Measurements from ENCODE around the gene SYNDIG1. TPM values are rescaled to one million over a fixed set of nuclear protein-coding genes. Genes with fewer than 3 reads are reported as not detected.

SYNDIG1 gene
- total RNA-seq, 2 experiments from 2014 or later, result not detected

GRCh38 chr20:24662752-24663365, 193.4 kb downstream of the SYNDIG1 start:
- Mint-ChIP-seq H3K9me3 (ENCODE audit: insufficient read depth) (no peaks in the 10 kb centered on the region), H3K27me3 (ENCODE audit: low read depth) (no peaks in the 10 kb centered on the region), H3K36me3 (ENCODE audit: low read depth) (no peaks in the 10 kb centered on the region), H3K27ac (no peak overlapping the region), H3K4me1 (ENCODE audit: low read depth) (no peaks in the 10 kb centered on the region), H3K4me3 (no peak overlapping the region)
- ChIA-PET POLR2A (no interaction called here), CTCF (no interaction called here)
- DNase-seq (no peak), ATAC-seq (no peak)

GRCh38 chr20:24663496-24663895, 194.1 kb downstream of the SYNDIG1 start:
- DNase-seq (no peak), ATAC-seq (no peak)
- ChIA-PET POLR2A (no interaction called here), CTCF (no interaction called here)
- no peaks in the 10 kb centered on the region for H3K4me1 Mint-ChIP-seq (ENCODE audit: low read depth)
- H3K27me3 Mint-ChIP-seq (ENCODE audit: low read depth), result no peaks in the 10 kb centered on the region
- H3K36me3 Mint-ChIP-seq (ENCODE audit: low read depth), result no peaks in the 10 kb centered on the region
- H3K9me3 Mint-ChIP-seq (ENCODE audit: insufficient read depth), result no peaks in the 10 kb centered on the region
- no peak overlapping the region for H3K27ac Mint-ChIP-seq
- H3K4me3 Mint-ChIP-seq, result no peak overlapping the region

GRCh38 chr20:24664266-24664986, 195.0 kb downstream of the SYNDIG1 start:
- Mint-ChIP-seq H3K27me3 (ENCODE audit: low read depth) (no peaks in the 10 kb centered on the region), H3K4me1 (ENCODE audit: low read depth) (no peaks in the 10 kb centered on the region), H3K4me3 (no peak overlapping the region), H3K9me3 (ENCODE audit: insufficient read depth) (no peaks in the 10 kb centered on the region), H3K36me3 (ENCODE audit: low read depth) (no peaks in the 10 kb centered on the region), H3K27ac (no peak overlapping the region)
- DNase-seq, result no peak
- no peak for ATAC-seq
- POLR2A ChIA-PET, result no interaction called here
- CTCF ChIA-PET, result no interaction called here

GRCh38 chr20:24665196-24665595, 195.8 kb downstream of the SYNDIG1 start:
- ChIA-PET POLR2A (no interaction called here), CTCF (no interaction called here)
- H3K4me1 Mint-ChIP-seq (ENCODE audit: low read depth), result no peaks in the 10 kb centered on the region
- H3K27ac Mint-ChIP-seq, result no peak overlapping the region
- no peak overlapping the region for H3K4me3 Mint-ChIP-seq
- ATAC-seq, result no peak
- DNase-seq, result no peak
- no peaks in the 10 kb centered on the region for H3K27me3 Mint-ChIP-seq (ENCODE audit: low read depth)
- no peaks in the 10 kb centered on the region for H3K36me3 Mint-ChIP-seq (ENCODE audit: low read depth)
- no peaks in the 10 kb centered on the region for H3K9me3 Mint-ChIP-seq (ENCODE audit: insufficient read depth)

- ChIA-PET CTCF (no interaction called here), POLR2A (no interaction called here)
- no peaks in the 10 kb centered on the region for H3K9me3 Mint-ChIP-seq (ENCODE audit: insufficient read depth)
- no peaks in the 10 kb centered on the region for H3K27me3 Mint-ChIP-seq (ENCODE audit: low read depth)
- H3K4me3 Mint-ChIP-seq, result no peak overlapping the region
- DNase-seq (no peak), ATAC-seq (no peak)
- no peaks in the 10 kb centered on the region for H3K36me3 Mint-ChIP-seq (ENCODE audit: low read depth)
- H3K27ac Mint-ChIP-seq, result no peak overlapping the region
- H3K4me1 Mint-ChIP-seq (ENCODE audit: low read depth), result no peaks in the 10 kb centered on the region
These were observed 196.3 kb downstream of the SYNDIG1 start for GRCh38 chr20:24665741-24666191.

GRCh38 chr20:24667689-24668383, 198.4 kb downstream of the SYNDIG1 start:
- DNase-seq, result no peak
- Mint-ChIP-seq H3K36me3 (ENCODE audit: low read depth) (no peaks in the 10 kb centered on the region), H3K4me1 (ENCODE audit: low read depth) (no peaks in the 10 kb centered on the region), H3K27ac (no peak overlapping the region), H3K4me3 (no peak overlapping the region), H3K9me3 (ENCODE audit: insufficient read depth) (no peaks in the 10 kb centered on the region), H3K27me3 (ENCODE audit: low read depth) (no peaks in the 10 kb centered on the region)
- ChIA-PET CTCF (no interaction called here), POLR2A (no interaction called here)
- no peak for ATAC-seq

- Mint-ChIP-seq H3K36me3 (ENCODE audit: low read depth) (no peaks in the 10 kb centered on the region), H3K4me1 (ENCODE audit: low read depth) (no peaks in the 10 kb centered on the region), H3K4me3 (no peak overlapping the region), H3K9me3 (ENCODE audit: insufficient read depth) (no peaks in the 10 kb centered on the region), H3K27me3 (ENCODE audit: low read depth) (no peaks in the 10 kb centered on the region), H3K27ac (no peak overlapping the region)
- POLR2A ChIA-PET, result no interaction called here
- ATAC-seq, result no peak
- CTCF ChIA-PET, result no interaction called here
- DNase-seq, result no peak
These were observed 198.9 kb downstream of the SYNDIG1 start for GRCh38 chr20:24668384-24668702.

- Mint-ChIP-seq H3K27me3 (ENCODE audit: low read depth) (no peaks in the 10 kb centered on the region), H3K36me3 (ENCODE audit: low read depth) (no peaks in the 10 kb centered on the region), H3K27ac (no peak overlapping the region), H3K4me3 (no peak overlapping the region), H3K4me1 (ENCODE audit: low read depth) (no peaks in the 10 kb centered on the region), H3K9me3 (ENCODE audit: insufficient read depth) (no peaks in the 10 kb centered on the region)
- POLR2A ChIA-PET, result no interaction called here
- DNase-seq, result no peak
- no peak for ATAC-seq
- CTCF ChIA-PET, result no interaction called here
These were observed 199.4 kb downstream of the SYNDIG1 start for GRCh38 chr20:24668791-24669190.

- CTCF ChIA-PET, result interaction anchor here (0.5 kb wide), 1 partner anchor 285 kb away, joined by 3 read pairs; no protein-coding TSS in a partner anchor
- H3K4me3 Mint-ChIP-seq, result no peak overlapping the region
- no peak overlapping the region for H3K27ac Mint-ChIP-seq
- ATAC-seq (no peak), DNase-seq (no peak)
- H3K4me1 Mint-ChIP-seq (ENCODE audit: low read depth), result no peaks in the 10 kb centered on the region
- H3K27me3 Mint-ChIP-seq (ENCODE audit: low read depth), result no peaks in the 10 kb centered on the region
- POLR2A ChIA-PET, result no interaction called here
- H3K36me3 Mint-ChIP-seq (ENCODE audit: low read depth), result no peaks in the 10 kb centered on the region
- H3K9me3 Mint-ChIP-seq (ENCODE audit: insufficient read depth), result no peaks in the 10 kb centered on the region
These were observed 200.3 kb downstream of the SYNDIG1 start for GRCh38 chr20:24669701-24670100.

GRCh38 chr20:24670341-24670872, 201.0 kb downstream of the SYNDIG1 start:
- no peak overlapping the region for H3K4me3 Mint-ChIP-seq
- no peaks in the 10 kb centered on the region for H3K27me3 Mint-ChIP-seq (ENCODE audit: low read depth)
- ATAC-seq (no peak), DNase-seq (no peak)
- no peaks in the 10 kb centered on the region for H3K4me1 Mint-ChIP-seq (ENCODE audit: low read depth)
- H3K27ac Mint-ChIP-seq, result no peak overlapping the region
- POLR2A ChIA-PET, result no interaction called here
- H3K9me3 Mint-ChIP-seq (ENCODE audit: insufficient read depth), result no peaks in the 10 kb centered on the region
- CTCF ChIA-PET, result interaction anchor here (0.5 kb wide), 1 partner anchor 285 kb away, joined by 3 read pairs; no protein-coding TSS in a partner anchor
- no peaks in the 10 kb centered on the region for H3K36me3 Mint-ChIP-seq (ENCODE audit: low read depth)

- Mint-ChIP-seq H3K4me3 (no peak overlapping the region), H3K4me1 (ENCODE audit: low read depth) (no peaks in the 10 kb centered on the region), H3K9me3 (ENCODE audit: insufficient read depth) (no peaks in the 10 kb centered on the region), H3K27me3 (ENCODE audit: low read depth) (no peaks in the 10 kb centered on the region), H3K27ac (no peak overlapping the region), H3K36me3 (ENCODE audit: low read depth) (no peaks in the 10 kb centered on the region)
- DNase-seq, result no peak
- ChIA-PET POLR2A (no interaction called here), CTCF (no interaction called here)
- ATAC-seq, result no peak
These were observed 201.6 kb downstream of the SYNDIG1 start for GRCh38 chr20:24670981-24671380.

- ATAC-seq (no peak), DNase-seq (no peak)
- no peak overlapping the region for H3K4me3 Mint-ChIP-seq
- no peaks in the 10 kb centered on the region for H3K27me3 Mint-ChIP-seq (ENCODE audit: low read depth)
- H3K27ac Mint-ChIP-seq, result no peak overlapping the region
- H3K4me1 Mint-ChIP-seq (ENCODE audit: low read depth), result no peaks in the 10 kb centered on the region
- ChIA-PET POLR2A (no interaction called here), CTCF (no interaction called here)
- no peaks in the 10 kb centered on the region for H3K9me3 Mint-ChIP-seq (ENCODE audit: insufficient read depth)
- H3K36me3 Mint-ChIP-seq (ENCODE audit: low read depth), result no peaks in the 10 kb centered on the region
These were observed 202.9 kb downstream of the SYNDIG1 start for GRCh38 chr20:24672181-24672880.
